Measurements from ENCODE around the gene SH3GL2. TPM values are rescaled to one million over a fixed set of nuclear protein-coding genes. Genes with fewer than 3 reads are reported as not detected.
A peak's percentile ranks its signal among the peaks of the same experiment; 100 is the strongest.

Gene SH3GL2
- total RNA-seq (2014; rRNA removed; shearing (Covaris generic)) (not detected in 2 replicates), polyA plus RNA-seq (2016; fragmentation: Nextera tagmentation; extraction: Ambion mirVana) (0.06 TPM in 1 of 2 replicates, not detected in the other)

GRCh38 chr9:17578911-17579793 is at the start of gene SH3GL2:
TSS of gene SH3GL2 (plus strand) at chr9:17579066.
- DNase-seq = peak; percentile 39
- no peaks in the 10 kb centered on the region for H4K20me1 ChIP-seq (ENCODE audit: insufficient read depth)

DNA sequence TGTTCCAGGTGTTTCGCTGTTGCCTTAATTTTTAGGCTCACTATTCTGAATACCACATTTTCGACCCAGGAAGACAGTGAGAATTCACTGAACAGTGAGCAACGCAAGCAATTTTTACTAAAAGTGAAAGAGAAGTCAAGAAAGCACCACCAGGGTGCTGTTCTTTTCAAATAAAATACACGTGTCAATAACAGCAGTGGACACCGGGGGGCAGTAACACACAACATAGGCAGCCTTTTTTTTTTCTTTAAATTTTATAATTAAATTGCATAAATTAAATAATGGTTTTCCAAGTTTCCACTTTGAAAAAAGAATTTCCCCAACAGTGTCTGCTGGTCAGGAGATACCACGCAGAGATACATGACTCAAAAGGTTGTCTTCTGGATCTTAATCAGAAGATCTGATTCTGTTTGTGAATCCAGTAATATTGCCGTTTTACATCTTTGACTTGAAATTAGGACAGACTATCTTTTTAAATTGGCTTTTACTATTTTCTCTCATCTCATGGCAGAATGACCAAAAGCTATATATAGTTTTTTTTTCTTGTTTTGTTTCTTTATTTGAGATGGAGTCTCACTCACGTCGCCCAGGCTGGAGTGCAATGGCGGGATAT is 47.1 kb upstream of the SH3GL2 start:
- H2AFZ ChIP-seq = 0 out of 2 replicates have a peak overlapping the region, but pooled peaks have one; percentile 53
- no peak for TF ChIP-seq EZH2 (IDR thresholded peaks at IDR 0.05; ENCODE audit: insufficient read depth, poor library complexity, severe bottlenecking)
- TF ChIP-seq EZH2phosphoT487 (IDR thresholded peaks at IDR 0.05; ENCODE audit: insufficient read depth, low read depth) = no peak
- no peaks in the 10 kb centered on the region for H3K36me3 ChIP-seq (ENCODE audit: low read depth)
- H3K4me3 ChIP-seq = peak overlapping the region; percentile 44; the same call in 1 of the 2 replicates
- no peaks in the 10 kb centered on the region for H3K9me2 ChIP-seq (ENCODE audit: insufficient read depth)
- no peaks in the 10 kb centered on the region for H4K20me1 ChIP-seq (ENCODE audit: insufficient read depth)
- in situ Hi-C loops (cut with MboI) = loop anchor here (5.0 to 25.0 kb wide), 3 partner anchors 276 to 1506 kb away; partner anchors contain the start of genes RRAGA and SAXO1
- 36 to 43% methylated on average over 10 of the region's 10 CpGs for WGBS, 2 experiments (ENCODE audit: low coverage in 1 of 2, low lambda C conversion rate in 2 of 2, missing lambda C conversion rate in 2 of 2)
- no peaks in the 10 kb centered on the region for H3K4me1 ChIP-seq (ENCODE audit: insufficient read depth)
- peak; percentile 74 for DNase-seq
- peak overlapping the region; percentile 65 for H3K4me2 ChIP-seq (ENCODE audit: unreplicated experiment)
- H3K27ac ChIP-seq = no peak overlapping the region
- no peaks in the 10 kb centered on the region for H3K79me2 ChIP-seq (ENCODE audit: insufficient read depth)
- 0 out of 2 replicates have a peak, but pooled peaks cover 3% of the 10 kb centered on the region for H3K27me3 ChIP-seq (replicated peaks; ENCODE audit: insufficient read depth)
- H3K9me3 ChIP-seq (ENCODE audit: low read depth) = no peaks in the 10 kb centered on the region
- H3F3A ChIP-seq (ENCODE audit: insufficient read depth) = no peaks in the 10 kb centered on the region
- H3K9ac ChIP-seq = no peak overlapping the region

More at GRCh38 chr9:17578911-17579793, at the start of gene SH3GL2:
- Histone ChIP-seq H3K36me3 (ENCODE audit: low read depth) (no peaks in the 10 kb centered on the region), H3K79me2 (ENCODE audit: insufficient read depth) (no peaks in the 10 kb centered on the region), H3K4me1 (ENCODE audit: insufficient read depth) (no peaks in the 10 kb centered on the region), H3F3A (ENCODE audit: insufficient read depth) (no peaks in the 10 kb centered on the region), H3K9me2 (ENCODE audit: insufficient read depth) (no peaks in the 10 kb centered on the region), H3K9ac (no peak within 1 kb of the TSS), H3K27me3 (replicated peaks; ENCODE audit: insufficient read depth) (peaks cover 56% of the 10 kb centered on the region), H3K4me2 (ENCODE audit: unreplicated experiment) (peak within 1 kb of the TSS; percentile 22), H3K4me3 (peak within 1 kb of the TSS; percentile 56), H2AFZ (peak within 1 kb of the TSS; percentile 26; the same call in 1 of the 2 replicates), H3K9me3 (ENCODE audit: low read depth) (no peaks in the 10 kb centered on the region), H3K27ac (no peak within 1 kb of the TSS)
- 3% methylated on average over 60 to 78 of the region's 109 CpGs for WGBS, 2 experiments (ENCODE audit: low coverage in 1 of 2, low lambda C conversion rate in 2 of 2, missing lambda C conversion rate in 2 of 2)
- in situ Hi-C loops (cut with MboI) = no loop called here
- TF ChIP-seq EZH2 (IDR thresholded peaks at IDR 0.05; ENCODE audit: insufficient read depth, poor library complexity, severe bottlenecking) = no peak

- Histone ChIP-seq H2AFZ (no peak overlapping the region), H3K36me3 (ENCODE audit: low read depth) (no peaks in the 10 kb centered on the region), H3K79me2 (ENCODE audit: insufficient read depth) (no peaks in the 10 kb centered on the region), H3F3A (ENCODE audit: insufficient read depth) (no peaks in the 10 kb centered on the region), H3K4me3 (no peak overlapping the region), H3K27me3 (replicated peaks; ENCODE audit: insufficient read depth) (peaks cover 3% of the 10 kb centered on the region; the same call in 1 of the 2 replicates), H3K9me3 (ENCODE audit: low read depth) (no peaks in the 10 kb centered on the region), H4K20me1 (ENCODE audit: insufficient read depth) (no peaks in the 10 kb centered on the region), H3K9me2 (ENCODE audit: insufficient read depth) (no peaks in the 10 kb centered on the region), H3K4me1 (ENCODE audit: insufficient read depth) (no peaks in the 10 kb centered on the region), H3K27ac (no peak overlapping the region), H3K4me2 (ENCODE audit: unreplicated experiment) (no peak overlapping the region), H3K9ac (no peak overlapping the region)
- 44 to 58% methylated on average over 5 to 6 of the region's 6 CpGs for WGBS, 2 experiments (ENCODE audit: low coverage in 1 of 2, low lambda C conversion rate in 2 of 2, missing lambda C conversion rate in 2 of 2)
- in situ Hi-C loops (cut with MboI) = loop anchor here (5.0 to 25.0 kb wide), 3 partner anchors 275 to 1505 kb away; partner anchors contain the start of genes RRAGA and SAXO1
- DNase-seq = no peak
- TF ChIP-seq EZH2 (IDR thresholded peaks at IDR 0.05; ENCODE audit: insufficient read depth, poor library complexity, severe bottlenecking) (no peak), EZH2phosphoT487 (IDR thresholded peaks at IDR 0.05; ENCODE audit: insufficient read depth, low read depth) (no peak)
Measured at GRCh38 chr9:17532461-17532860, 46.4 kb upstream of the SH3GL2 start.

DNA sequence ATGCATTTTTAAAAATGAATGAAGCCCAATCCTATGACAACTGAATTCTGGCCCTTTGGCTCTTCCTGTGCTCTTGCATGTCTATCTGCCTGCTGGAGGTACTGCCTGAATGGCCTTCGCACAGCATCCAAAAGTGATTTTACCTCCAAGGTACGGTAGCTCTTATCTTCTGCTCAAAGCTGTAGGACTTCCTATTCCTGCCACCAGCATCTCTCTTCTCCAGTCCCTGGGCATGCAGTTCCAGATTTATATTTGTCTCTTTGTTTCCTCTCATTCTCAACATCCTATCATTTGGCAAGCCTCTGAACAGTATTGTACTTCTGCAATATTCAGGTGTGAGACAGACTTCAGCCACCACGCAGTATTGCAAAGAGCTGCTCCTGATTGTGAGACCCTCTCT is 43.7 kb upstream of the SH3GL2 start:
- no peak for TF ChIP-seq EZH2 (IDR thresholded peaks at IDR 0.05; ENCODE audit: insufficient read depth, poor library complexity, severe bottlenecking)
- no peak for TF ChIP-seq EZH2phosphoT487 (IDR thresholded peaks at IDR 0.05; ENCODE audit: insufficient read depth, low read depth)
- H3F3A ChIP-seq (ENCODE audit: insufficient read depth) = no peaks in the 10 kb centered on the region
- H3K27me3 ChIP-seq (replicated peaks; ENCODE audit: insufficient read depth) = peaks cover 3% of the 10 kb centered on the region; the same call in 1 of the 2 replicates
- no peak overlapping the region for H2AFZ ChIP-seq
- H4K20me1 ChIP-seq (ENCODE audit: insufficient read depth) = no peaks in the 10 kb centered on the region
- no peak overlapping the region for H3K4me2 ChIP-seq (ENCODE audit: unreplicated experiment)
- no peak overlapping the region for H3K4me3 ChIP-seq
- in situ Hi-C loops (cut with MboI) = loop anchor here (25.0 kb wide), 2 partner anchors 677 to 1502 kb away; partner anchors contain the start of genes RRAGA and SAXO1
- H3K9me3 ChIP-seq (ENCODE audit: low read depth) = no peaks in the 10 kb centered on the region
- no peak overlapping the region for H3K27ac ChIP-seq
- H3K9me2 ChIP-seq (ENCODE audit: insufficient read depth) = no peaks in the 10 kb centered on the region
- H3K36me3 ChIP-seq (ENCODE audit: low read depth) = no peaks in the 10 kb centered on the region
- H3K4me1 ChIP-seq (ENCODE audit: insufficient read depth) = no peaks in the 10 kb centered on the region
- WGBS, 2 experiments (ENCODE audit: low coverage in 1 of 2, low lambda C conversion rate in 2 of 2, missing lambda C conversion rate in 2 of 2) = 92 to 96% methylated on average over 3 of the region's 3 CpGs
- DNase-seq = no peak
- no peaks in the 10 kb centered on the region for H3K79me2 ChIP-seq (ENCODE audit: insufficient read depth)
- H3K9ac ChIP-seq = no peak overlapping the region

All from GM23248 (cell line).